Activated CD4-positive, CD25-positive, alpha-beta regulatory T cell treated with anti-CD3 and anti-CD28 coated beads, Interleukin-2, amount 50 U/mL, for 72 hours (primary cell): ENCODE data around the gene SNX25.

Source experiments
- DNase-seq: peaks from one replicate; pipeline ENCODE4 v3.0.0; 2021

SNX25 gene

DNA sequence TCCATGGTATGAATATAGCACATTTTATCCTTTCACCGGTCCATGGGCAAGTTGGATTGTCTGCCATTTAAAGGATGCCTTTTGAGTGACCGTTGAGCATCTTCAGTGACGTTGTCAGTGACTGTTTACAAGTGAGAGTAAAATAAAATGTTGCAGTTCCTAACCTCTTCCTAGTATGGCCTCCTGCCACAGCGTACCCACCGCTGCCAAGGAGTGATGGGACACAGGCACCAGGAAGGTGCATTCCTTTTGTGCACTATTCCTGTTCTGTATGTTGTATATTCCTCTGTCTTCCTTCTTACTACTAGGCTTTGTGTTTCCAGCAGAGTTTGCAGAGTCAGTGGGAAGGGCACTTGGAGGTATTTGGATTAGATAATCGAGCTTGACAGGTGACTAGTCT, 61.5 kb downstream of the SNX25 start:
- no peak for DNase-seq

DNA sequence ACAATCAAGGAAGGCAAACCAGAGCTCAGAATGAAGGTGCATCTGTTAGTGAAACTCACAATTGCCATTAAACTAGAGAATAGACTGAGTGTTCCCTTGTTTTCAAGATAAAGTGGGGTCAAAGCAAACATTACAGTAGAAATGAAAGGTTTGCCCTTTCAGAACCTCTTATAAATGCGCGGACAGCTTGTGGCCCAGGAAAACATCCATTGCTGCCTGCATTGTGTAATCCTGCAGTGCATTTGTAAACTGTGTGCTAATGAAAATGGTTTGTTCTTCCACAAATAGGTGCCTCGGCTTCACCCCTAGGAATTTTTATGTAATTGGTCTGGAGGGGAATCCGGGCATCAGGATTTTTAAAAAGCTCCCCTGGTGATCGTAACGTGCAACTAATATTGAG, 62.8 kb downstream of the SNX25 start:
- no peak for DNase-seq

DNA sequence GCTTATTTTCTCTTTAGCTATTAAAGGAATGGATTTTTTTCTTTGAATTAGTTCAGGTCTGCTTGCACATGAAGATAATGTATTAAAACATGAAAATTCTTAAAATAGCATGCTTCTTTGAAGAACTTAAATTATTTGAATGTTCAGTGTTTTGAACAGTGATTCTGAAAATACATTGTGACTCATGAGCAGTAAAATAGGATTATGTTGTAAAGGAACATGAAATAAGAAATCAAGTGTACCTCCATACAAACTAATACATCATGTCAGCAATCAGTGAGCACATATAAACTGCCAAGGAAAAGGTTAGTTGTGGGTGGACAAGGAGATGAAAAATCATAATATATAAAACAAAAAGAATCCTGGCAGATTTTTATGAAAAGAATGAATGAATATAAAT, 66.1 kb downstream of the SNX25 start:
- DNase-seq = no peak

DNA sequence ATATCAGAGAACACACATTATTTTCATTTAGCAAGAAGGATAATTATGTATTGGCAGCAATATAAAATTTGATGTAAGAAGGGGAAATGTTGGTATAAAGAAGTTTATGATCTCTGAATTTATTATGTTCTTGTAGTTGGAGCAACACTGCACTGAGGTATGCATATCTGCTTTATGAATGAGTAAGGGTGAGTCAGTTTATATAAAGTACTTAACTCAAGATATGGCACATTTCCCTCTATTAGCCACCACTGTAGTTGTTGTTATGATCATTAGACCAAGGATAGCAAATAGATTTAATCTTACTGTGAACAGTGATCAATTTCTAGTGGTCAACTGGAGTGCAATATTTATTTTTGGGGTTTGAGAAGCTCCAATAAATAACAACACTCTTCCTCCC, 66.6 kb downstream of the SNX25 start:
- no peak for DNase-seq

DNA sequence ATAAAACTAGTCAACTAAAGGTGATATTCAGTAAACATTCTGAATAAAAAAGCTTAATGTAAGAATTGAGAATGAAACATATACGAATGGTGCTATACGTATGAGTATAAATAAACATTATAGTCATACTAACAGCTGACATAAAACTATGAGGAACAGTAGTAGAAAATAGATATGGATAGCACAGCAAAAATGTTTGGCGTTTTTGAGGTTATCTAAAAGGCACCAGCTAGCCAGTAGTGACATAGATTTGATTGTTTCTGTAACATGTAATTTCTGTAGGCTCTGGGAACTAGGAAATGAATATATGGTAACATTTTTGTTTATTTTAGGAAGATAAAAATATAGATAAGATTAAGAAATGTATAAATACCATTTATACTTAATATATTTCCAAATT, 69.3 kb downstream of the SNX25 start:
- no peak for DNase-seq

DNA sequence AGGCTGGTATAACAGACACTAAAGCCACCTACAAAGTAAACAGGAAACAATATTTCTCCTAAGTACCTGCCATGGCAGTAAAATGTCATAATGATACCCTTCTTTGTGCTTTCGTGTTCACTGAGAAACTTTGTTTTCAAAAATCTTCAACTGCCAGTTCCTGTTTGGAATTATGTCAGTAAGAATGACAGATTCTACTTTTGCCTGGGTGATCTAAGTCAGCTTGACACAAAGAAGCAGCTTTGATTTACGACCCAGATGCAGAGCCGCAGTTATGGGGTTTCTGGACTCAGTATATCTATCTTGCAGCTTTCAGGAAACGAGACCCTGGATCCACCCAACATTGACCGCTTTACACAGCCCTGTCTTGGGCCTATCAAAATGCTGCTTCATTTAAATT, 71.2 kb downstream of the SNX25 start:
- DNase-seq = no peak

DNA sequence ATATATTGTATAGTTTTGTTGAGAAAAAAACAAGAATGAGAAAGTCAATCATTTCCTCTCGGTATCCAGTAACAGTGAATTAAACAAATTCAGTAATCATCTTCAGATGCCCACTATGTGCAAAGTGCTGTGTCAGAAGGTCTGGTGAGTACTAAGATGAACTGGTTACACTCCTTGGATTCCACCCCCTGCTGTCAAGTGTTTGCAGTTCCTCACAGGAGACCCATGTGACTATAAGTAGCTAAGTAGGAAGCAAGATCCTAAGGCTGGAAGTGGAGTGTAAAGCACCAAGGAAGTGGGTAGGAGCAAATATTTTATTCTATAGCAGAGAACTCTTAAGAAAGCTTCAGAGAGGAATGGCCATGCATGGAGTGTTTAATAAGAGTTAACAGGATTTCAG, 73.6 kb downstream of the SNX25 start:
- no peak for DNase-seq

DNA sequence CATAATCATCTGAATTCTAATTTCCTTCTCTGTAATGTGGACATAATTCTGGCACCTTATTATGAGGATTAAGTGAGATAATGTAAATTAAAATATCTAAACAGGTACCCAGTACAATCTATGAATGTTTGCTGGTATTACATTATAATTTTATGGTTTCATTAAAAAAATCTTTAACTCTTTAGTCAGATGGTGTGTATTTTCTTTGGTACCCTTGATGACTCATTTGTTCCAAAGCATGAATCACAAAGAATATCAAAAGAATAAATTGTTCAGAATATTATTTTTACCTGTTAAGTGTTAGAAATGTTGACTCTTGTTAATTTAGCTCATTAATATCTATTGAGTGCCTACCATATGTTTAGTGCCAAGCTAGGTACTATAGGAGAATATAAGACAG, 74.3 kb downstream of the SNX25 start:
- no peak for DNase-seq

DNA sequence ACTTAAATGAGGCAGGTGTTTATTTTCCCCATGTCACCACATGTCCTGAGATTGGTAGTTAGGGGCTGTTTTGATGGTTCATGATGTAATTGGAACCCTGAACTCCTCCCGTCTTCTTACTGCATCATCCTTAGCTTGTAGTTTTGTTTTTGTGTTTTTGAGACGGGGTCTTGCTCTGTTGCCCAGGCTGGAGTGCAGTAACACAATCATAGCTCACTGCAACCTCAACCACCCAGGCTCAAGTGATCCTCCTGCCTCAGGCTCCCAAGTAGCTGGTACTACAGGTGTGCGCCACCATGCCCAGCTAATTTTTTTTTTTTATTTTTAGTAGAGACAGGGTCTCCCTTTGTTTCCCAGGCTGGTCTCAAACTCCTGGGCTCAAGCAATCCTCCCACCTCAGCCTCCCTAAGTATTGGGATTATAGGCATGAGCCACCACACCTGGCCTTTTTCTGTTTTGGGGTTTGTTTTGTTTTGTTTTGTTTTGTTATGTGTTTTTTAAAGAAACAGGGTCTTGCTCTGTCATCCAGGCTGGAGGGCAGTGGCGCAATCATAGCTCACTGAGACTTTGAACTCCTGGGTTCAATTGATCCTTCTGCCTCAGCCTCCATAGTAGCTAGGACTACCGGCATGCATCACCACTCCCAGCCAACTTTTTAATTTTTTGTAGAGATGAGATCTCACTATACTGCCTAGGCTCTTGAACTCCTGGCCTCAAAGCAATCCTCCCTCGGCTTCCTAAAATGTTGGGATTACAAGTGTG, 76.4 kb downstream of the SNX25 start:
- no peak for DNase-seq

DNA sequence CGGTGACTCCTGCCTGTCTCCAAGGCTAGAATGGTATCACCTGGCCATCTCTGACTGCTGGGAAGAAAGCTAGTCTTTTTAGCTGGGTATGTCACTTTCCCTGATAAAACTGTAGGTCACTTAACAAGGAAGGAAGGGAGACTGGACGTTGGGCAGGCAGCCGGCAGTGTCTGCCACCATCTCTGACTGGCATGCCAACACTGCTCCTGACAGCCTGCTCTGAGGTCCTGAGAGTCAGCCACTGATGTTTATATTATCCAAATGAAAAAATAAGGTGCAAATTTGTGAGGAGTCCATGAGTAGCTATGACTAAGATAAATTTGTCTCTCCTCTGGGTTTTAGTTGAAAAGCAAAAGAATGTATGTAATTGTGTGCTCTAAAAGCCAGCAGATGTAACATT, 77.2 kb downstream of the SNX25 start:
- DNase-seq = no peak

DNA sequence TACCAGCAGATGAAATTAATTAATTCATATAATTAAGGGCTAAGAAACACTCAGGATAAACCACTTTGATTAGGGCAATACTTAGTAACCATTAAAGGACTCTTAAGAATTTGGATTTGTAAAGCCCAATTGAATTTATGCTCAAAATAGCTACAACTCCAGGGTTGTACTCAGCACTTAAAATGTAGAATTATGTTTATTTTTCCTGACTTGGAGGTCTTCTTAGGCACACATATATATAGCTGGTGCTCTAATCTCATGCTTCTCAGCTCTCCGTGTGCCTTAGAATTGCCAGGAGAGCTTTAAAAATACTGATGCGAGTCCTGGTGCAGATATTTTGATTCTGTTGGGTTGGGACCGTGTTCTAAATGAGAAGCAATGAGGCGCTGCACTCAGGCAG, 77.6 kb downstream of the SNX25 start:
- DNase-seq = no peak

DNA sequence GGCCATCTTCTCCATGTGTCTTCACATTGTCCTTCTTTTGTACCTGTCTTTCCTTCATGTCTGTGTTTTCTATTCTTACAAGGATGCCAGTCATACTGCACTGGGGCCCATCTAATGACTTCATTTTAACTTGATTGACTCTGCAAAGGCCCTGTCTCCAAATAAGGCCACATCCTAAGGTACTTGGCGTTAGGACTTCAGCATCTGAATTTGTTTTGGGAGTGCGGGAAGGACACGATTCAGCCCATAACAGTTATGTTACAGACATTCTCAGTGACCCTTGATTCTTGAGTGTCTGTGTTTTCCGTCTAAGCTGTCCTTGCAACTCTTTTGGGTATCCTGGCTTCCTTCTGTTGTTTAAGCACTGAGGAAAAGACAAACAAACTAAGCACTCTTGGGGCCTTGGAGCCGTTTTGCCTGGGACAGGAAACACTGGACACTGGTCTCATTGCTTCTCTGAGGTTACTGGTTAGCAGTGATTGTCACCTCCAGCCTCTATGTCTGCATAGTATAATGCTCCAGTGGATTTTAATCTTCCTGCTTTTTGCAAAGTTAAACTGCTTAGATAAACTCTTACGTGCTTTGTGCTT, 80.7 kb downstream of the SNX25 start:
- no peak for DNase-seq

DNA sequence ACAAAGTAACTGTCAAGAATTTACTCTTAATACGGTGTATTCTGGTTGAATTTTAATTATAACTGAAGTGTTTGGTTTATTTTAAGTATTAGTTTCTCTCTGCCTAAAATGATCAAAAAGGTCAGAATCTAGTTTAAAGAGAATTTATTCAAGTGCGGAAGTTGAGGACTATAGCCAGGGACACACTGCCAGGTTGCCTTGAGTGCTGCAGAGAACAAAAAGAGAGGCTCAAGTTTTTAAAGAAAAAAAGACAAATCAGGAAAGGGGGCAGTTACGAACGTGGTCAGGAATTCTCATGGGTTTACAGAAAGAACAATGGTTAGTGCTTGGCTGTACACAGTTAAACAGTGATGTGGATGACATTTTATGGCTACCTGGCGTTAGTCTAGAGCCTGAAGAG, 81.3 kb downstream of the SNX25 start:
- no peak for DNase-seq

DNA sequence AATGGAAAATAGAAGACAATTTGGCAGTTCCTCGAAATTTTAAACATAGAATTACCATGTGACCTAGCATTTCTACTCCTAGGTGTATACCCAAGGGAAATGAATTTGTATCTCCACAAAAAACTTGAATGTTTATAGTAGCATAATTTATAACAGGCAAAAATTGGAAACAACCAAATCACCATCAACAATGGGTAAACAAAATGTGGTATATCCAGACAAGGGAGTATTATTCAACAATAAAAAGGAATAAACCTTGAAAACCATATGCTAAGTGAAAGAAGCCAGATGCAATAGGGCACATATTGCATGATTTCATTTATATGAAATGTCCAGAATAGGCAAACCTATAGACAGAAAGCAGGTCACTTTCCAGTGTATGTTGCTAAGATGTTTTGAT, 83.8 kb downstream of the SNX25 start:
- no peak for DNase-seq

DNA sequence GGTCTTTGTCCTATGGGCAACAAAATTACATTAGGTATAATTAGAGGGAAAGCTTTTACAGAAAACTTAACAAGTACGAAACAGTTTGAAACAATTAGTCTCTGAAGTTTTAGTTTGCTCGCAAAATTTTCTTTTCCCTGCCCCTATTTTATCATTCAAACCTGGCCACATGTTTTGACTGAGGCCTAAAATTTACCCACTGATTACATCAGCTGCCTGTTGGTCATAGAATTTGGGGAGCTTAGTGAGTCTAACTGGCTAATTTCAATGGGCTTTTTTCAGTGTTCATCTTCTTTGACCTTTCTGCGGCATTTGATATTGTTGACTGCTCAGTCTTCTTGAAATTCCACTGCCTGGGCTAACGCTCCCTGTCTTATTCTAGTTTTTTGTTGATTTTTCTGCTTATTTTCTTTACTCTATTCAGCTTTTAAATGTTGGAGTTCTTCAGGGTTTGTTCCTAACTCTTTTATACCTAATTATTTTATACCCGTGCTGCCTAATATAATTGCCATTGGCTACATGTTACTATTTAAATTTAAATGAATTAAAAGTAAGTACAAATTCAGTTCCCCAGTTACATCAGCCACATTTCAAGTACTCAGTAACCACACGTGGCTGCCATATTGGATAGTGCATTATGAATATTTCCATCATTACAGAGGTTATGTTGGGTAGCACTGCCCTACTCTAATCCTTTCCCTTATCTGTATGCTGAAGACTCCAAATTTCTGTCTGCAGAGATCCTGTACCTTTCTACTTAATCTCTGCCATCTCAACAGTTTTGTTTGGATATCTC, 87.5 kb downstream of the SNX25 start:
- no peak for DNase-seq

DNA sequence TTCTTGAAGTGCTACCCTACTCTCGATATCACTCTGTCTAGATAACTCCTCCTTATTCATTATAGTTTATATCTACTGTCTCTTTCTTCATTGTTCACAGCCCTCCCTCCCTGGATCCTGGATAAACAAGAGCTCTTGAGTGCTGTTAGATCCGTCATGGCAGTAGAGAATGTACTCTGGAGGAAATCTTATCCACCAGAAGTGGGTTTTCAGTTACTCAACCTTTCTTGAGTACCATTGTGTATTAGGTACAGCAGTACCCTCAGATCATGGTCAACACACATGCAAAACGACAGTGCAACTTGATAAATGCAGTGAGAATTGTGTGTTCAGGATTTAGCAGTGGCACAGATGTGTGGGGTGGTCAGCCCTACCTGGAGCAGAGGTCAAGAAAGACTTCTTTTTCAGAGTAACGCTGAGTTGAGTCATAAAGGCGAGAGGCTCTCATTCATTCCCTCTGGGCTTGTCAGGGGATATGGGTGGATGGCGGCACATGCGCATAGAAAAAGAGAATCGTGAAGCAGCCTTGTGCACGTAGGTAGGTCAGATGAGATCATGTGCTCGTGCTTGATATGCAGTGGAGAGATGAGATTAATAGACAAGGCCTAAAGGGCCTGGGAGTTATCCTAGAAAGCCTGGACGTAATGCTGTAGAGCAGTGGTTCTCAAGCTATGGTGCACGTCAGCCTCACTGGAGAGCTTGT, 89.5 kb downstream of the SNX25 start:
- no peak for DNase-seq

DNA sequence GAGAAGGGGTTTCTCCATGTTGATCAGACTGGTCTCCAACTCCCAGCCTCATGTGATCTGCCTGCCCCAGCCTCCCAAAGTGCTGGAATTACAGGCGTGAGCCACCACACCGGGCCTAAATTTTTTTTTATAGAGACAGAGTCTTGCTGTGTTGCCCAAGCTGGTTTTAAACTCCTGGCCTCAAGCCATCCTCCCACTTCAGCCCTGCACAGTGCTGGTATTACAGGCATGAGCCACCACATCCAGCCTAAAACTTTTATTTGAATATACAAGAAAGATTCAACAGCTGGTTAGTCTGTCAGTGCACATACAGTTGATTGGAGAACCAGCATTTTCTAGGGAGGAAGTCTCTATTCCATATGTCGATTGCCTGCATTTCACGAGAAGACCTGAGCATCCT, 95.1 kb downstream of the SNX25 start:
- no peak for DNase-seq

DNA sequence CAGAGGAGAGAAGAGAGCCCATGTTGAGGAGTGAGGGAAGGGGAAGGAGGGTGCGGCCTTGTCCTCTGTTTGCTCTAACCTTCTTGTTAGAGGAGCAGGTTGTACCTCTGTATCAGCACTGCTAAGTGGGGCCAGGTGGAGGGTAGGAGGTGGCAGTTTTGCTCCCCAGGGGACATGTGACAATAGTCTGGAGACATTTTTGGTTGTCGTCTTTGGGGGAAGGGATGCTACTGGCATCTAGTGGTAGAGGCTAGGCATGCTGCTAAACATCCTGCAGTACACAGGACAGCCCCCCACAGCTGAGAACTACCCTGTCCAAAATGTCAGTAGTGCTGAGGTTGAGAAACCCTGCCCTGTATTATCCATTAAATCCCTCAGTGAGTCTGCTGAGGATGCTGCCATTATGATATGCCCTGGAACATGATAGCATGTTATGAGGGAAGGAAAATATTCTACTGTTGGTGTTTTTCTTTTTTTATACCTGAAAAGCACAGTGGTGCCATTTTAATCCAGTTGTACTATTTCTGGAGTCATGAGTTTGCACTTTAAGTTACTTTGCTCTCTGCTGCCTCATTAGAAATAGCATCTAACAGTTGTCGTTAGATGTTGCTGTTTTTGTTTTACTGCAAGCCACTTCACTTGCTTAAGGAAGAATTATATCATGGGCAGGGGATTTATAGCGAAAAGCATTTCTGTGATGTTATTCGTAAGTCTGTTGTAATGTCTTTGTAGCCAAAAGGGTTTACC, 95.7 kb downstream of the SNX25 start:
- DNase-seq = no peak

DNA sequence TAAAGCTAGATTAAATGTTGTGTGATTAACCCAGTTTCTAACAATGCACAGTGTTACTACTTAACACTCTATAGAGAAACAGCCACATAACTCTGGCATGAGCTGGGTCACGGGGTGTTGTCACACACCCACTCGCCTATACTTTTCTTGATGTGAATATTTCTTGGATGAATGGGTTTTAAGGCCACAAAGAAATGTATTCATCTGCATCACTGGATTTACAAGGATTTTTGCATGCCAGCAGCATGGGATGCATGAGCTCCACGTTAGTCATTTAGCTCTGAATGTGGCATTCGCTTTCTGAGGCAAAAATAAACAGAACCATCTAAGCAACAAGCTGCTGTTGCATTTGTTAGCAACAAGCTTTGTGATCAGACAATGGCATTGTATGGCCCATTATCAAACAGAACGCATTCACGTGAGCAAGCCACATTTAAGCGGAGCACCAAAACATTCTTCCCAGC, 96.6 kb downstream of the SNX25 start:
- DNase-seq = no peak

DNA sequence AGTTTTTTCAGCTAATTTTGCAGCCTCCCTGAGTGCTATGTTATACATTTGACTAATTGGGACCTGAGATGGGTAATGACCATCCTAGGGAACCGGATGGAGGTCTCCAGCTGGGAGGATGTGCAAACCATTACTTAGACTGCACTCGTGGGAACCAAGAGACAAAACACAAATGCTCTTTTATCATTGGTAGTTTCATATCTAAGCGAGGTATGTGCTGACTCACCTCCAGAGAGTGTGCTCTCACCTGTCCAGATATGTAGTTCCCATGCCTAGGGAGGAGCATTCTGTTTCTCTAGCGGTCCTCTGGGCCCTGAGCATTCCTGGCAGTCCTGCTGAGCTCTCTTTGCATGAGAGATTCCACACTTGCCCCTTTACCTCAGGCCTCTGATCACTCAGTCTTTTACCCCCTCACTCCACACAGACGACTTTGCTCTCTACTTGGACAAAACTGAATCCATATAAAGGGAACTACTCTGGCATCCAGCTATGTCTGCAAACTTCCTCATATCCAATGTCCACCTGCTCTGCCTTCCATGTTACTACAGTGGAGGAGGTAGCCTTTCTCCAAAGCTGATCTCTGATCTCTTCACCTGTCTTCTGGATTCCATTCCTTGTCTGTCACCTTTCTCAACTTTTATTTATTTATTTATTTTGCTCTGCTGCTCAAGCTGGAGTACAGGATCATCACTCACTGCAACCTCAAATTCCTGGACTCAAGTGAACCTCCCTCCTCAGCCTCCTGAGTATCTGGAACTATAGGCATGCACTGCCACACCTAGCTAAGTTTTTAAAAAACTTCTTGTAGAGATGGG, 97.9 kb downstream of the SNX25 start:
- DNase-seq = no peak

DNA sequence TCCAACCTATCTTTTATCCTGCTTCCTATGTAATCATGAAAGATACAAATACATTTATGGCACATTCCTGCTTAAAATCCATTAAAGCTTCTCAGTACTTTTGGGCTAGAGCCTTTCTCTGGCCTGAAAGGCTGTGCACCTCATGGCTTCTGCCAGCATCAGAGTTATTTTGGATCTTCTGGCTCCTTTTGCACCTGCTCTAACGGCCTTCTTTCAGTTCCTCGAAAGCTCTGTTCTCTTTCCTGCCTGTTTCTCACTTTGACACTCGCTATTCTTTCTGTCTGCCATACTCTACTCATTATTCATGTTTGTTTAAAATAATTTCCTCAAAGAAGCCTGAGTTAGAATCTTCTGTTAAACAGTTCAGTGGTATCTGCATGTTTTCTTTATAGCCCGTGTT, 100.4 kb downstream of the SNX25 start:
- DNase-seq = no peak
